ENCODE data around the gene PJA1.

Gene PJA1

GRCh38 chrX:69176053-69176452 lies 10.8 kb upstream of the PJA1 start:
- no peak for DNase-seq (ENCODE audit: low read depth)
- no peak overlapping the region for H3K4me3 ChIP-seq (ENCODE audit: low read depth, low read length)

- no peak overlapping the region for H3K4me3 ChIP-seq (ENCODE audit: low read depth, low read length)
- DNase-seq (ENCODE audit: low read depth), result no peak
Measured at GRCh38 chrX:69173906-69174305, 8.7 kb upstream of the PJA1 start.

GRCh38 chrX:69172937-69173336 lies 7.7 kb upstream of the PJA1 start:
- no peak for DNase-seq (ENCODE audit: low read depth)
- H3K4me3 ChIP-seq (ENCODE audit: low read depth, low read length), result no peak overlapping the region

- no peak for DNase-seq (ENCODE audit: low read depth)
- H3K4me3 ChIP-seq (ENCODE audit: low read depth, low read length), result no peak overlapping the region
Measured at GRCh38 chrX:69170319-69170718, 5.1 kb upstream of the PJA1 start.

- peak overlapping the region; percentile 75 for H3K4me3 ChIP-seq (ENCODE audit: low read depth, low read length)
- no peak for DNase-seq (ENCODE audit: low read depth)
Measured at GRCh38 chrX:69163936-69164741, 1.1 kb downstream of the PJA1 start.

- no peak for DNase-seq (ENCODE audit: low read depth)
- no peak overlapping the region for H3K4me3 ChIP-seq (ENCODE audit: low read depth, low read length)
Measured at GRCh38 chrX:69162361-69162865, 2.8 kb downstream of the PJA1 start.

GRCh38 chrX:69161786-69162349 lies 3.4 kb downstream of the PJA1 start:
- H3K4me3 ChIP-seq (ENCODE audit: low read depth, low read length), result no peak overlapping the region
- no peak for DNase-seq (ENCODE audit: low read depth)

GRCh38 chrX:69161371-69161770 lies 3.9 kb downstream of the PJA1 start:
- DNase-seq (ENCODE audit: low read depth), result no peak
- H3K4me3 ChIP-seq (ENCODE audit: low read depth, low read length), result no peak overlapping the region

GRCh38 chrX:69158166-69158980 lies 6.9 kb downstream of the PJA1 start:
- DNase-seq (ENCODE audit: low read depth), result no peak
- no peak overlapping the region for H3K4me3 ChIP-seq (ENCODE audit: low read depth, low read length)

GRCh38 chrX:69156638-69157037 lies 8.6 kb downstream of the PJA1 start:
- DNase-seq (ENCODE audit: low read depth), result no peak
- no peak overlapping the region for H3K4me3 ChIP-seq (ENCODE audit: low read depth, low read length)

- H3K4me3 ChIP-seq (ENCODE audit: low read depth, low read length), result no peak overlapping the region
Measured at GRCh38 chrX:69155786-69156520, 9.3 kb downstream of the PJA1 start.

GRCh38 chrX:69154051-69154450 lies 11.2 kb downstream of the PJA1 start:
- H3K4me3 ChIP-seq (ENCODE audit: low read depth, low read length), result no peak overlapping the region
- DNase-seq (ENCODE audit: low read depth), result no peak

More at GRCh38 chrX:69155786-69156520, 9.3 kb downstream of the PJA1 start:
- no peak for DNase-seq (ENCODE audit: low read depth)

GRCh38 chrX:69153060-69153730 lies 12.1 kb downstream of the PJA1 start:
- DNase-seq (ENCODE audit: low read depth), result no peak
- no peak overlapping the region for H3K4me3 ChIP-seq (ENCODE audit: low read depth, low read length)

GRCh38 chrX:69152417-69152841 lies 12.8 kb downstream of the PJA1 start:
- no peak for DNase-seq (ENCODE audit: low read depth)
- H3K4me3 ChIP-seq (ENCODE audit: low read depth, low read length), result no peak overlapping the region

GRCh38 chrX:69151866-69152284 lies 13.4 kb downstream of the PJA1 start:
- DNase-seq (ENCODE audit: low read depth), result no peak
- H3K4me3 ChIP-seq (ENCODE audit: low read depth, low read length), result no peak overlapping the region

- no peak overlapping the region for H3K4me3 ChIP-seq (ENCODE audit: low read depth, low read length)
- DNase-seq (ENCODE audit: low read depth), result no peak
Measured at GRCh38 chrX:69150281-69150960, 14.8 kb downstream of the PJA1 start.

GRCh38 chrX:69149466-69150280 lies 15.6 kb downstream of the PJA1 start:
- DNase-seq (ENCODE audit: low read depth), result no peak
- H3K4me3 ChIP-seq (ENCODE audit: low read depth, low read length), result no peak overlapping the region

GRCh38 chrX:69148946-69149345 lies 16.3 kb downstream of the PJA1 start:
- no peak for DNase-seq (ENCODE audit: low read depth)
- H3K4me3 ChIP-seq (ENCODE audit: low read depth, low read length), result no peak overlapping the region
